OCI-LY1 (cell line): ENCODE data around the gene BCR.

Experiments
- H2AFZ ChIP-seq: fragments of 200-600 bp; sonication (generic), shearing (Covaris generic); 2 replicates; pipeline ENCODE4 v1.6.0; 2014; ENCODE audit warnings: antibody characterized with exemption, mild to moderate bottlenecking, low read length
- H3F3A ChIP-seq: fragments of 200-600 bp; sonication (generic), shearing (Covaris generic); 2 replicates; pipeline ENCODE4 v1.6.0; 2014; ENCODE audit warnings: mild to moderate bottlenecking, antibody characterized with exemption, low read length, moderate library complexity; ENCODE audit not compliant: insufficient read depth
- H3K27ac ChIP-seq: fragments of 200-600 bp; sonication (generic); 2 replicates; pipeline ENCODE4 v1.5.1; 2014; ENCODE audit warnings: low read length, mixed run types, mild to moderate bottlenecking, low read depth; ENCODE audit not compliant: poor library complexity, severe bottlenecking
- H3K27me3 ChIP-seq: fragments of 200-600 bp; sonication (generic); 2 replicates; pipeline ENCODE4 v1.6.0; 2014; ENCODE audit warnings: antibody characterized with exemption, mild to moderate bottlenecking, low read length, moderate library complexity; ENCODE audit not compliant: insufficient read depth
- H3K36me3 ChIP-seq: fragments of 200-600 bp; sonication (generic); 2 replicates; pipeline ENCODE4 v1.6.1; 2014; ENCODE audit warnings: mild to moderate bottlenecking, antibody characterized with exemption, low read length, moderate library complexity, mixed read lengths; ENCODE audit not compliant: insufficient read depth
- H3K4me1 ChIP-seq: fragments of 200-600 bp; sonication (generic); 2 replicates; pipeline ENCODE4 v1.5.1; 2014; ENCODE audit warnings: mild to moderate bottlenecking, low read length, moderate library complexity; ENCODE audit not compliant: insufficient read depth, severe bottlenecking
- H3K4me2 ChIP-seq: fragments of 200-600 bp; sonication (generic), shearing (Covaris generic); 2 replicates; pipeline ENCODE4 v1.6.1; 2014; ENCODE audit warnings: low read length
- H3K4me3 ChIP-seq: fragments of 200-600 bp; sonication (generic); 2 replicates; pipeline ENCODE4 v1.5.1; 2014; ENCODE audit warnings: low read length, low read depth, mild to moderate bottlenecking, mixed read lengths; ENCODE audit not compliant: poor library complexity, severe bottlenecking
- H3K79me2 ChIP-seq: fragments of 200-600 bp; shearing (Covaris generic); 2 replicates; pipeline ENCODE4 v1.6.1; 2016; ENCODE audit warnings: mixed run types, low read length, mixed read lengths; ENCODE audit not compliant: insufficient read depth
- H3K9ac ChIP-seq: fragments of 200-600 bp; sonication (generic), shearing (Covaris generic); 2 replicates; pipeline ENCODE4 v1.6.1; 2014; ENCODE audit warnings: mild to moderate bottlenecking, low read length, mixed read lengths
- H3K9me2 ChIP-seq: fragments of 200-600 bp; sonication (generic), shearing (Covaris generic); 2 replicates; pipeline ENCODE4 v1.6.1; 2014; ENCODE audit warnings: low read depth, mild to moderate bottlenecking, low read length, mixed read lengths
- H3K9me3 ChIP-seq: fragments of 200-600 bp; shearing (Covaris generic); 2 replicates; pipeline ENCODE4 v1.6.1; 2014; ENCODE audit warnings: low read length, mixed read lengths
- H4K20me1 ChIP-seq: fragments of 200-600 bp; sonication (generic), shearing (Covaris generic); 2 replicates; pipeline ENCODE4 v1.6.0; 2016; ENCODE audit warnings: mild to moderate bottlenecking, low read length; ENCODE audit not compliant: insufficient read depth
- CTCF ChIP-seq: fragments of 200-600 bp; sonication (generic), shearing (Covaris generic); IDR thresholded peaks from 2 replicates; pipeline ENCODE4 v1.5.1; 2017; ENCODE audit warnings: mild to moderate bottlenecking, antibody characterized with exemption, low read length, moderate library complexity, mixed read lengths
- EZH2 ChIP-seq: fragments of 200-600 bp; sonication (generic), shearing (Covaris generic); IDR thresholded peaks from 2 replicates; pipeline ENCODE4 v1.8.0; 2017; ENCODE audit warnings: borderline replicate concordance, mixed run types, mild to moderate bottlenecking, antibody characterized with exemption, low read length, moderate library complexity, mixed read lengths

The BCR gene

DNA sequence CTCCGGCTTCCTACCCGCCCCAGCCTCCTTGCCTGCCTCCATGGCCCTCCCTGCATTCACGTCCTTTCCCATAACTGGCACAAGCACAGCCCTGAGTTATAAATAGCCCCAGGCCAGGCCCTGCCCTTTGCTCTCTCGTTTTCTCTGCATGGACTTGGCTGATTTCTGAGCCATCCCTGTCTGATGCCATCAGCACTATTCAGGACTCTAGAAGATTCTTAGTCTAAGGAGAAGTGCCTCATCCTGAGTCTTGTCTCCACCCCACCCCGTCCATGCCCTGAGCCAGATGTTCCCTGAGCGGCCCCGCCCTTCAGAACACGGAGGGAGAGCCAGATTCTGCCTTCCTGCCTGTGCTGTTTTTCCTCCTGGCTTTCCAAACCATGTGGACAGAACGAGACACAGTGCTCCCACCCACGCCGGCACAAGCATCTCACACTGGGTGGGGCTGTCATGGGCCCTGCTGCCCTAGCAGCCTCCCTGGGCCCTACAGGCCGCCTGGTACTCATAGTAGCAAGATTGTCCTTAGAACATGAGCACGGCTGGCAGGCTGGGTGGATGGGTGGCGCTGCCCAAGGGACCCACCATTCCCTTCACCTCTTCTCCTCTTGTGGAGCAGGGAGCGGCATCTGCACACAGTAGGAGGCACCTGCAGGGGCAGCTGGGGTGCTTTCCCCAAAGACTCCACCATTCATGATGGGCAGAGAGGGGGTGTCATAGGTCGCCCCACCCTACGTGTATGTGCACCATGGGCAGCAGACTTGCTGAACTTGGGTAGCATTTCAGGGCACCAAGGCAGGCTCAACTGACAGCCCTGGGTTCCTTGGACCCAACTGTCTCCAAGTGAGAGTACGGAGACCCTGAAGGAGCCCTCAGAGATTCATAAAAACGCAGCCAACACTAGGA, 76.9 kb downstream of the BCR start:
- H3K9ac ChIP-seq = no peak overlapping the region
- no peak overlapping the region for H3K4me2 ChIP-seq
- H3K4me1 ChIP-seq = peaks cover 21% of the 10 kb centered on the region
- no peak for TF ChIP-seq CTCF
- TF ChIP-seq EZH2 = no peak
- H3K27ac ChIP-seq = peak overlapping the region; percentile 10
- H4K20me1 ChIP-seq = no peaks in the 10 kb centered on the region
- H3K9me3 ChIP-seq = no peaks in the 10 kb centered on the region
- H3K4me3 ChIP-seq = no peak overlapping the region
- no peak overlapping the region for H2AFZ ChIP-seq
- no peaks in the 10 kb centered on the region for H3K27me3 ChIP-seq
- no peaks in the 10 kb centered on the region for H3K9me2 ChIP-seq
- H3K36me3 ChIP-seq = peaks cover 82% of the 10 kb centered on the region
- no peaks in the 10 kb centered on the region for H3F3A ChIP-seq
- no peaks in the 10 kb centered on the region for H3K79me2 ChIP-seq

DNA sequence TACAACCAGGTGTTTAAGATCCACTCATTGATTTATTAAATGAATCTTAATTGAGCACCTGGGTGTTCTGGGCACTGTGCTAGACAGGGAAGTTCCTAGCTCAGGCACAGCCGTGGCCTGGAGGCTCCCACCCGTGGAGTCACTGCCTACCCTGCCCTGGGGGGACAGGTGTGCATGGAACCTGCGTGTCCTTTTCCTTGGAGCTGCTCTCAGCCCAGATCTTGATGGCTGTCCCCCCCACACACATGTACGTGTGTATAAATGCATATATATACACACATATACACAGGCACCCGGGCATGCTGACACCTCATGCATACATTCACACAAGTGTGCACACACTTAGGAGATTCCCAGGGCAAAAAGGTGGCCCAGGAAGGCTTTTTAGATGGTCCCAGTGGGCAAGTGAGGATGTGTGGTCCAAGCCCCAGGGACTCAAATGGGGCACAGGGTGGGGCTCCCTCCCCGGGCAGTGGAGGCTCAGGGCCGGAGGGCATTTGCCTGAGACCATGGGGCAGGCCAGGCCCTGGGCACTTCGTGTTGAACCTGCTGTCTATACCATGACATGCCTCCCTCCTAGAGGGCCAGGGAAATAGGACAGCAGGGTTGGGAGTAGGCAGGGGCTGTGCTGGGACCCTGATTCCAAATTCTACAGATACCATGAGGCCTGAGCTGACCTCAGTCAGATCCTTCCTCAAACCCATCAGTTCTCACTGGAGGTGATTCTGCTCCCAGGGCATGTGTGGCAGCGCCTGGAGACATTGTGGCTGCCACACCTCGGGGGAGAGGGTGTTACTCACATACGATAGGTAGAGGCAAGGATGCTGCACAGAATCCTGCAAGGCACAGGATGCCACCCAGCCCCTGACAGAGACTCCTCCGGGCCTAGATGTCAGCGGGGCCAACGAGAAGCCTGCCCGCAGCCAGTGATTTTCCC, 77.8 kb downstream of the BCR start:
- H3K27me3 ChIP-seq = no peaks in the 10 kb centered on the region
- peak overlapping the region; percentile 10 for H3K27ac ChIP-seq
- no peak overlapping the region for H3K4me2 ChIP-seq
- peaks cover 81% of the 10 kb centered on the region for H3K36me3 ChIP-seq
- TF ChIP-seq EZH2 = no peak
- no peak for TF ChIP-seq CTCF
- no peak overlapping the region for H3K4me3 ChIP-seq
- no peaks in the 10 kb centered on the region for H4K20me1 ChIP-seq
- no peak overlapping the region for H2AFZ ChIP-seq
- no peaks in the 10 kb centered on the region for H3K79me2 ChIP-seq
- H3K4me1 ChIP-seq = peaks cover 30% of the 10 kb centered on the region
- no peaks in the 10 kb centered on the region for H3K9me2 ChIP-seq
- no peak overlapping the region for H3K9ac ChIP-seq
- no peaks in the 10 kb centered on the region for H3K9me3 ChIP-seq
- peaks cover 2% of the 10 kb centered on the region; the same call in 1 of the 2 replicates for H3F3A ChIP-seq

DNA sequence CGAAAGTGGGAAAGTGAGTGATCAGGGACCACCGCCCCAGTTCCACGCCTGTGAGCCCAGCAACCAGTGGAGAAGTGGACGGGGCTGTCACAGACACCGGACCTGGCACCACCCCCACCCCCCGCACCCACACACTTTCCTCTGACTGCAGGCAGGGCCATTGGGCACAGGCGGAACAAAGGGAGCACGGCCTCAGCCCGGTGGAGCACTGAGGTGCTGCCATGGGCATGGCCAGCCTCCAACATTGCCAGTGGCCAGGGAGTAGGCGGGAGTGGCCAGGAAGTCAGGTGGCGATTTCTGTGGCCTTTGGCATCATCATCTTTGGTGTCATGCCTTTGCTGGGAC, 78.5 kb downstream of the BCR start:
- no peak overlapping the region for H3K4me2 ChIP-seq
- peaks cover 9% of the 10 kb centered on the region; the same call in 1 of the 2 replicates for H3F3A ChIP-seq
- H3K79me2 ChIP-seq = no peaks in the 10 kb centered on the region
- H3K4me3 ChIP-seq = no peak overlapping the region
- H3K36me3 ChIP-seq = peaks cover 81% of the 10 kb centered on the region
- no peaks in the 10 kb centered on the region for H3K9me3 ChIP-seq
- H3K9ac ChIP-seq = no peak overlapping the region
- no peaks in the 10 kb centered on the region for H3K27me3 ChIP-seq
- H3K4me1 ChIP-seq = peaks cover 37% of the 10 kb centered on the region
- H3K27ac ChIP-seq = no peak overlapping the region
- no peaks in the 10 kb centered on the region for H4K20me1 ChIP-seq
- H2AFZ ChIP-seq = no peak overlapping the region
- TF ChIP-seq EZH2 (no peak), CTCF (no peak)
- no peaks in the 10 kb centered on the region for H3K9me2 ChIP-seq
